Gastroesophageal sphincter (tissue), 4 donors: Measurements from ENCODE around the gene NAP1L3. TPM values are rescaled to one million over a fixed set of nuclear protein-coding genes. Genes with fewer than 3 reads are reported as not detected.

Experiments used
- ATAC-seq: fragments of 150-250 bp; one replicate; pipeline ENCODE4 v1.9.1; 2016; ENCODE audit warnings: mild to moderate bottlenecking, moderate library complexity
- H3K27ac ChIP-seq, 4 donors: fragments of 200-600 bp; sonication (generic) in 3 of 4; 1 replicate in 3 of 4; 2 replicates in 1 of 4; pipeline ENCODE4 v1.5.1; 2016 to 2019
- H3K27me3 ChIP-seq: fragments of 200-600 bp; sonication (generic); one replicate; pipeline ENCODE4 v1.5.1; 2019
- H3K36me3 ChIP-seq, 2 donors: fragments of 200-600 bp; sonication (generic); one replicate each; pipeline ENCODE4 v1.5.1; 2019; ENCODE audit warnings: control low read depth in 1 of 2
- H3K4me1 ChIP-seq, 3 donors: fragments of 200-600 bp; sonication (generic); 1 replicate in 2 of 3; 2 replicates in 1 of 3; pipeline ENCODE4 v1.5.1; 2016 to 2019; ENCODE audit warnings: control low read depth in 2 of 3
- H3K4me3 ChIP-seq, 2 donors: fragments of 200-600 bp; sonication (generic); one replicate each; pipeline ENCODE4 v1.5.1; 2019; ENCODE audit warnings: mild to moderate bottlenecking in 1 of 2, moderate library complexity in 1 of 2
- H3K9me3 ChIP-seq, 3 donors: fragments of 200-600 bp; sonication (generic); one replicate each; pipeline ENCODE4 v1.5.1; 2017 to 2019; ENCODE audit warnings: control low read depth in 2 of 3
- EP300 ChIP-seq: sonication (generic); formaldehyde crosslinking; IDR thresholded peaks from one replicate; pipeline ENCODE4 v1.6.1; 2017; ENCODE audit warnings: antibody characterized with exemption, mild to moderate bottlenecking
- POLR2A ChIP-seq, 2 donors: fragments of 450-650 bp; IDR thresholded peaks; one replicate each; pipeline ENCODE4 v1.6.1; 2017; ENCODE audit warnings: antibody characterized with exemption in 2 of 2, mild to moderate bottlenecking in 2 of 2, moderate library complexity in 1 of 2
- POLR2AphosphoS5 ChIP-seq: sonication (generic); formaldehyde crosslinking; IDR thresholded peaks from one replicate; pipeline ENCODE4 v1.6.1; 2017; ENCODE audit warnings: antibody characterized with exemption
- WGBS, 2 donors: methylation state at CpG; one replicate each; pipeline ENCODE4 v1.1.5; 2018; ENCODE audit warnings: low coverage in 1 of 2; 5-methylcytosine and 5-hydroxymethylcytosine counted together
- total RNA-seq, 4 donors: library from RNA; depleted of rRNA; stranded (reverse); fragments of >200 nt; gene quantifications; one replicate each; pipeline ENCODE4 v1.1.0, GENCODE V29; 2016
- TF ChIP-seq, protein P1 (sequence below), 4 experiments: fragments of 200-600 bp in 2 of 4; fragments of 450-650 bp in 2 of 4; sonication (generic) in 1 of 4; IDR thresholded peaks; one replicate each; pipeline ENCODE4 v1.5.1; 2017 to 2019; ENCODE audit warnings: antibody characterized with exemption in 4 of 4, mild to moderate bottlenecking in 2 of 4, moderate library complexity in 2 of 4

NAP1L3 gene
- total RNA-seq, 4 donors from 2014 or later: 2.7 to 5.8 (median 4.1) TPM

DNA sequence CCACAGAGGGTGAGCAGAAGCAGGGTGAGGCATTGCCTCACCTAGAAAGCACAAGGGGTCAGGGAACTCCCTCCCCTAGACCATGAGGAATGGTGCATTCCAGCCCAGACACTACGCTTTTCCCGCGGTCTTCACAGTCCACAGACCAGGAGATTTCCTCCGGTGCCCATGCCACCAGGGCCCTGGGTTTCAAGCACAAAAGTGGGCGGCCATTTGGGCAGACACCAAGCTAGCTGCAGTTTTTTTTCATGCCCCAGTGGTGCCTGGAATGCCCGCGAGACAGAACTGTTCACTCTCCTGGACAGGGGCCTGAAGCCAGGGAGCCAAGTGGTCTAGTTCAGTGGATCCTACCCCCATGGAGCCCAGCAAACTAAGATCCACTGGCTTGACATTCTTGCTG is 12.8 kb downstream of the NAP1L3 start:
- WGBS, 2 donors: no CpG with 5 or more reads among the region's 7 CpGs
- TF ChIP-seq, protein P1, sequence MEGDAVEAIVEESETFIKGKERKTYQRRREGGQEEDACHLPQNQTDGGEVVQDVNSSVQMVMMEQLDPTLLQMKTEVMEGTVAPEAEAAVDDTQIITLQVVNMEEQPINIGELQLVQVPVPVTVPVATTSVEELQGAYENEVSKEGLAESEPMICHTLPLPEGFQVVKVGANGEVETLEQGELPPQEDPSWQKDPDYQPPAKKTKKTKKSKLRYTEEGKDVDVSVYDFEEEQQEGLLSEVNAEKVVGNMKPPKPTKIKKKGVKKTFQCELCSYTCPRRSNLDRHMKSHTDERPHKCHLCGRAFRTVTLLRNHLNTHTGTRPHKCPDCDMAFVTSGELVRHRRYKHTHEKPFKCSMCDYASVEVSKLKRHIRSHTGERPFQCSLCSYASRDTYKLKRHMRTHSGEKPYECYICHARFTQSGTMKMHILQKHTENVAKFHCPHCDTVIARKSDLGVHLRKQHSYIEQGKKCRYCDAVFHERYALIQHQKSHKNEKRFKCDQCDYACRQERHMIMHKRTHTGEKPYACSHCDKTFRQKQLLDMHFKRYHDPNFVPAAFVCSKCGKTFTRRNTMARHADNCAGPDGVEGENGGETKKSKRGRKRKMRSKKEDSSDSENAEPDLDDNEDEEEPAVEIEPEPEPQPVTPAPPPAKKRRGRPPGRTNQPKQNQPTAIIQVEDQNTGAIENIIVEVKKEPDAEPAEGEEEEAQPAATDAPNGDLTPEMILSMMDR (IDR thresholded peaks at IDR 0.05): no peak
- TF ChIP-seq POLR2A (IDR thresholded peaks at IDR 0.05) (no peak), EP300 (no peak), POLR2AphosphoS5 (no peak)
- H3K4me1 ChIP-seq: no peaks in the 10 kb centered on the region
- ATAC-seq: no peak
- no peak overlapping the region for H3K27ac ChIP-seq
- no peaks in the 10 kb centered on the region for H3K27me3 ChIP-seq
- H3K4me3 ChIP-seq: no peak overlapping the region
- no peaks in the 10 kb centered on the region for H3K36me3 ChIP-seq
- no peaks in the 10 kb centered on the region for H3K9me3 ChIP-seq

GRCh38 chrX:93649381-93649780 is 24.0 kb downstream of the NAP1L3 start:
- H3K4me3 ChIP-seq: no peak overlapping the region
- H3K27me3 ChIP-seq: no peaks in the 10 kb centered on the region
- no peaks in the 10 kb centered on the region for H3K36me3 ChIP-seq
- TF ChIP-seq POLR2AphosphoS5 (no peak), EP300 (no peak), POLR2A (IDR thresholded peaks at IDR 0.05) (no peak)
- TF ChIP-seq, protein P1 (IDR thresholded peaks at IDR 0.05): no peak
- H3K27ac ChIP-seq: no peak overlapping the region
- WGBS, 2 donors: no CpG with 5 or more reads among the region's 1 CpG
- no peaks in the 10 kb centered on the region for H3K9me3 ChIP-seq
- no peaks in the 10 kb centered on the region for H3K4me1 ChIP-seq
- ATAC-seq: no peak

DNA sequence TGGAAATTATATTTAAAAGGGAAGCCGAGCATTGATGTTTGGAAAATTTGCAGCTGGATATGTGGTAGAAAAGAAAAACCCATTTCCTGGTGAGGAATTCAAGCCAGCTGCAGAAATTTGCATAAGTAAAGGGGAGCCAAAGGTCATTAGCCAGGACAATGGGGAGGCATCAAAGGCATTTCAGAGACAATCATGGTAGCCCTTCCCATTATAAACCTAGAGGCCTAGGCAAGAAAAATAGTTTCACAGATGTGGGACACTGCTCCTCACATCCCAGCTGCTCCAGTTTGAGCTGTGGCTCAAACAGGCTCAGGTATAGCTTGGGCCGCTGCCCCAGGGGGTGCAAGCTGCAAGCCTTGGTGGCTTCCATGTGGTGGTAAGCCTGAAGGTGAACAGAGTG is 35.8 kb downstream of the NAP1L3 start:
- Histone ChIP-seq H3K36me3 (no peaks in the 10 kb centered on the region), H3K4me3 (no peak overlapping the region), H3K9me3 (no peaks in the 10 kb centered on the region), H3K4me1 (no peaks in the 10 kb centered on the region), H3K27ac (no peak overlapping the region), H3K27me3 (no peaks in the 10 kb centered on the region)
- no peak for ATAC-seq
- WGBS, 2 donors: 88% methylated on average over 2 of the region's 2 CpGs; no CpG with 5 or more reads in 1 of the 2 donors
- no peak for TF ChIP-seq POLR2A (IDR thresholded peaks at IDR 0.05)
- no peak for TF ChIP-seq EP300
- TF ChIP-seq POLR2AphosphoS5: no peak
- TF ChIP-seq, protein P1 (IDR thresholded peaks at IDR 0.05): no peak

Other genes with a start within 250 kb of the NAP1L3 start
- gene FAM133A, start 628 bp upstream of the NAP1L3 start, total RNA-seq: under 1 TPM in 1 of 4 donors, not detected in 3; 0.12 TPM